ENCODE data around the gene CDYL. TPM values are rescaled to one million over a fixed set of nuclear protein-coding genes. Genes with fewer than 3 reads are reported as not detected.
A peak's percentile ranks its signal among the peaks of the same experiment; 100 is the strongest.

CDYL gene
- total RNA-seq, 4 donors from 2014 or later, result 32.1 to 61.4 (median 39.0) TPM

GRCh38 chr6:4939241-4939640 lies 163.0 kb downstream of the CDYL start:
- TF ChIP-seq, protein P1, sequence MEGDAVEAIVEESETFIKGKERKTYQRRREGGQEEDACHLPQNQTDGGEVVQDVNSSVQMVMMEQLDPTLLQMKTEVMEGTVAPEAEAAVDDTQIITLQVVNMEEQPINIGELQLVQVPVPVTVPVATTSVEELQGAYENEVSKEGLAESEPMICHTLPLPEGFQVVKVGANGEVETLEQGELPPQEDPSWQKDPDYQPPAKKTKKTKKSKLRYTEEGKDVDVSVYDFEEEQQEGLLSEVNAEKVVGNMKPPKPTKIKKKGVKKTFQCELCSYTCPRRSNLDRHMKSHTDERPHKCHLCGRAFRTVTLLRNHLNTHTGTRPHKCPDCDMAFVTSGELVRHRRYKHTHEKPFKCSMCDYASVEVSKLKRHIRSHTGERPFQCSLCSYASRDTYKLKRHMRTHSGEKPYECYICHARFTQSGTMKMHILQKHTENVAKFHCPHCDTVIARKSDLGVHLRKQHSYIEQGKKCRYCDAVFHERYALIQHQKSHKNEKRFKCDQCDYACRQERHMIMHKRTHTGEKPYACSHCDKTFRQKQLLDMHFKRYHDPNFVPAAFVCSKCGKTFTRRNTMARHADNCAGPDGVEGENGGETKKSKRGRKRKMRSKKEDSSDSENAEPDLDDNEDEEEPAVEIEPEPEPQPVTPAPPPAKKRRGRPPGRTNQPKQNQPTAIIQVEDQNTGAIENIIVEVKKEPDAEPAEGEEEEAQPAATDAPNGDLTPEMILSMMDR (IDR thresholded peaks at IDR 0.05), result no peak
- TF ChIP-seq POLR2A (IDR thresholded peaks at IDR 0.05), result no peak
- no peak overlapping the region for H3K4me3 ChIP-seq (ENCODE audit: low read depth, poor library complexity, severe bottlenecking)
- intact Hi-C loops (cut with DNase I; ENCODE audit: low total_unique reads), result loop anchor here (10.0 kb wide), 1 partner anchor 884 kb away; no protein-coding TSS in a partner anchor
- no peak for DNase-seq (ENCODE audit: low spot score in 2 of 2)
- WGBS, 2 donors, result 79 to 100% methylated on average over 1 of the region's 1 CpG

DNA sequence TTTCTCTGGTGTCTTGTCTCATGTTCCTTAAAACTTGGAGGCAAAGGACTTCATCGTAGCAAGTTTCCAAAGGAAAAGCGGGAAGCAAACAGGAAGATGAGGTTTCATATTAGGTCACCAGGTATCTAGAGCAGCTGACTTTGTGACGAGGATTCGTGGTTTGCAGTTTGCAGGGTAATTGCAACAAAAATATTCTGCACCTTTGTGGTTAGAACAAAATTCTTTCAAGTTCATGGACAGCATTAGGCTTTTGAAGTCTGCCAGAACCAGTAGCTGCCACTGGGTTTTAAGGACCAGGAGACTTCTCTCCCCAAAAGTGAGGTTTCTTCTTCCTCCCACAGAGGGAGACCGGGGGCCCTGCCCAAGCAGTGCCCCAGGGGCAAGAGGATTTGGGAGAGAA lies 164.2 kb downstream of the CDYL start:
- WGBS, 2 donors, result 68 to 83% methylated on average over 5 of the region's 5 CpGs
- intact Hi-C loops (cut with DNase I; ENCODE audit: low total_unique reads), result no loop called here
- H3K4me3 ChIP-seq (ENCODE audit: low read depth, poor library complexity, severe bottlenecking), result no peak overlapping the region
- TF ChIP-seq, protein P1 (IDR thresholded peaks at IDR 0.05), result no peak
- TF ChIP-seq POLR2A (IDR thresholded peaks at IDR 0.05), result no peak
- no peak for DNase-seq (ENCODE audit: low spot score in 2 of 2)

DNA sequence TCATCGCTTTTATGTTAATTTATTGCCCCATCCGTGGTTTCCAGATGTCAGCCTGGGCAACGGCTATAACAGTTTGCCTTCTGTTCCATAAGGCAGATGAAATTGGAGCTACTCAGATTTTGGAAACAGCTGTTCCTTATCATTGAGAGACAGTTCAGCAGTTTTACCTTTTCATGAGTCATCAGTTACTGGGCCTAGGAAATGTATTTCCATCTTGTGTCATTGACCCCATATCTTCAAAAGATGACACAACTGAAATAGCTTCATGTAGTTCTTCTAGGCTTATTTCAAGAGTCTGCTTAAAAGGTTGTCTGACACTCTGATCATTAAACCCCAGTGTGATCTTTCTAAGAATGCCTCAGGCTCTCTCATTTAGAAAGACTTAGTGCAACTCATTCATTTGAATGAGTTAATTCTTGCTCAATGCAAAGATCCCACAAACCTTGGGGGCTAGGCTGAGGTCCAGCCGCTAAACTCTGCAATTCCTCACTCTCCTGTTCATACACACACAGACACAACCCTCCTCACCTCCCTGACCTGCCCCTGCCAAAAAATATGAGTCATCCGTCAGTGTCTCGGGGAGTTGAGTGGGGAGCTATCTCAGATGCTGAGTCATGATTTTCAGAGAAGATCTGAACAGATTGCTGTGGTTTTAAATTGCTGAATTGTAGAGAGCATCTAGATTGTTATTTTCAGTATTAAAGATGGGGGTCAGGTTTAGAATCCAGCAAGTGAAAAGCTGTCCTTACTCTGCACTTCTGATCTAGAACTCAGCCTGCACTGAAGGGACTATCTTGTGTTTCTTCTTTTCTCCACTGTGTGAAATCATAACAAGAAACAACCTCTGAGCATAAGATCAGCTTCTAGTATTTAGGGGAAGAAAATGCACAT lies 165.8 kb downstream of the CDYL start:
- DNase-seq (ENCODE audit: low spot score in 2 of 2), result peak in 1 of 2 donors; percentile 36
- no peak for TF ChIP-seq POLR2A (IDR thresholded peaks at IDR 0.05)
- TF ChIP-seq, protein P1 (IDR thresholded peaks at IDR 0.05), result no peak
- H3K4me3 ChIP-seq (ENCODE audit: low read depth, poor library complexity, severe bottlenecking), result no peak overlapping the region
- intact Hi-C loops (cut with DNase I; ENCODE audit: low total_unique reads), result no loop called here
- WGBS, 2 donors, result 20 to 27% methylated on average over 6 of the region's 6 CpGs

DNA sequence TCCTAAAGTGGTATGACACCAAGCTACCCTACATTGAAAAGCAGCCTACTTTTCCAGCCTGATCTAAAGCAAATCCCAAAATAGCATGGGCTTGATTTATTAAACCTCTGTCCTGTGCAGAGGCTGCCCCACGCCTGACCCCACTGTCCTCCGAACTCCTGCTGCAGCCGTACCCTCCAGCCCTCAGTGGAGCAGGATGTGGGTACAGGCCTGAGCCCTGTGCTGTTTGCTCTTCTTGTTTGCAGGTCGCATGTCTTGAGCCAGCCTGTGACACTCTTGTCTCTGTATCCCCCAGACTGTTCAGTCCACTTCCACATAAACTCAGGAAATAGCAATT lies 166.4 kb downstream of the CDYL start:
- H3K4me3 ChIP-seq (ENCODE audit: low read depth, poor library complexity, severe bottlenecking), result no peak overlapping the region
- DNase-seq (ENCODE audit: low spot score in 2 of 2), result no peak
- TF ChIP-seq POLR2A (IDR thresholded peaks at IDR 0.05), result no peak
- TF ChIP-seq, protein P1 (IDR thresholded peaks at IDR 0.05), result no peak
- whole genome bisulfite sequencing, 2 donors, result 82 to 93% methylated on average over 4 of the region's 4 CpGs
- intact Hi-C loops (cut with DNase I; ENCODE audit: low total_unique reads), result no loop called here

GRCh38 chr6:4943716-4944115 lies 167.5 kb downstream of the CDYL start:
- intact Hi-C loops (cut with DNase I; ENCODE audit: low total_unique reads), result no loop called here
- WGBS, 2 donors, result 48 to 68% methylated on average over 2 of the region's 2 CpGs
- no peak for DNase-seq (ENCODE audit: low spot score in 2 of 2)
- H3K4me3 ChIP-seq (ENCODE audit: low read depth, poor library complexity, severe bottlenecking), result no peak overlapping the region
- TF ChIP-seq, protein P1 (IDR thresholded peaks at IDR 0.05), result no peak
- no peak for TF ChIP-seq POLR2A (IDR thresholded peaks at IDR 0.05)

Data from lower leg skin (tissue), 4 donors.